ENCODE measurements around the gene CPA2.
"Not testable (repeated sequence)": the region's sequence is repeated elsewhere in the genome, so short reads cannot be mapped to it uniquely, and the experiment has no call there.

The CPA2 gene

GRCh38 chr7:130321542-130322229 lies 55.0 kb downstream of the CPA2 start:
- DNase-seq = not testable (repeated sequence)

- DNase-seq = peak; percentile 45
Measured at GRCh38 chr7:130322615-130323014, 56.0 kb downstream of the CPA2 start.

GRCh38 chr7:130324306-130324943 lies 57.8 kb downstream of the CPA2 start:
- DNase-seq = no peak

- DNase-seq = peak; percentile 10
Measured at GRCh38 chr7:130329681-130330080, 63.0 kb downstream of the CPA2 start.

GRCh38 chr7:130332259-130333053 lies 65.8 kb downstream of the CPA2 start:
- no peak for DNase-seq

GRCh38 chr7:130333832-130334231 lies 67.2 kb downstream of the CPA2 start:
- no peak for DNase-seq

GRCh38 chr7:130334274-130334673 lies 67.6 kb downstream of the CPA2 start:
- no peak for DNase-seq

GRCh38 chr7:130337410-130337971 lies 70.8 kb downstream of the CPA2 start:
- DNase-seq = no peak

- DNase-seq = no peak
Measured at GRCh38 chr7:130338233-130338632, 71.6 kb downstream of the CPA2 start.
